HG03378 (cell line): Measurements from ENCODE around the gene MED8.

ENCODE experiments used
- ATAC-seq: cut with Tn5 transposase; IDR thresholded peaks from one replicate; pipeline ENCODE4 v1.9.1; 2021; ENCODE audit warnings: mild to moderate bottlenecking, moderate library complexity; ENCODE audit not compliant: unreplicated experiment

The MED8 gene

GRCh38 chr1:43337588-43337987, 52.0 kb downstream of the MED8 start, which contains the start of gene MPL:
TSS of gene MPL (plus strand) at chr1:43337818. CDS start at chr1:43337849, 31 bp downstream.
- no peak for ATAC-seq

- ATAC-seq = no peak
These were observed 55.0 kb downstream of the MED8 start for GRCh38 chr1:43334453-43335205.
